ENCODE results near the gene ZSCAN5C.

GRCh38 chr19:56201973-56202372 is at the start of gene ZSCAN5C:
- TF ChIP-seq, protein P1, sequence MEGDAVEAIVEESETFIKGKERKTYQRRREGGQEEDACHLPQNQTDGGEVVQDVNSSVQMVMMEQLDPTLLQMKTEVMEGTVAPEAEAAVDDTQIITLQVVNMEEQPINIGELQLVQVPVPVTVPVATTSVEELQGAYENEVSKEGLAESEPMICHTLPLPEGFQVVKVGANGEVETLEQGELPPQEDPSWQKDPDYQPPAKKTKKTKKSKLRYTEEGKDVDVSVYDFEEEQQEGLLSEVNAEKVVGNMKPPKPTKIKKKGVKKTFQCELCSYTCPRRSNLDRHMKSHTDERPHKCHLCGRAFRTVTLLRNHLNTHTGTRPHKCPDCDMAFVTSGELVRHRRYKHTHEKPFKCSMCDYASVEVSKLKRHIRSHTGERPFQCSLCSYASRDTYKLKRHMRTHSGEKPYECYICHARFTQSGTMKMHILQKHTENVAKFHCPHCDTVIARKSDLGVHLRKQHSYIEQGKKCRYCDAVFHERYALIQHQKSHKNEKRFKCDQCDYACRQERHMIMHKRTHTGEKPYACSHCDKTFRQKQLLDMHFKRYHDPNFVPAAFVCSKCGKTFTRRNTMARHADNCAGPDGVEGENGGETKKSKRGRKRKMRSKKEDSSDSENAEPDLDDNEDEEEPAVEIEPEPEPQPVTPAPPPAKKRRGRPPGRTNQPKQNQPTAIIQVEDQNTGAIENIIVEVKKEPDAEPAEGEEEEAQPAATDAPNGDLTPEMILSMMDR (IDR thresholded peaks at IDR 0.05; ENCODE audit: insufficient read depth, low read depth, low read length) = no peak
- TF ChIP-seq EZH2 (IDR thresholded peaks at IDR 0.05; ENCODE audit: insufficient read depth, low read length) = no peak

Measured in astrocyte (in vitro differentiated cells and primary cell).